IPS-18a (cell line): ENCODE results near the gene ZNF496.

Source experiments
- H3K27ac ChIP-seq: one replicate; pipeline ENCODE4 v1.5.1; 2013; ENCODE audit warnings: low read length
- H3K27me3 ChIP-seq: one replicate; pipeline ENCODE4 v1.6.1; 2013; ENCODE audit warnings: mild to moderate bottlenecking, low read length; ENCODE audit not compliant: control insufficient read depth, insufficient read depth
- H3K36me3 ChIP-seq: one replicate; pipeline ENCODE4 v1.6.1; 2013; ENCODE audit warnings: low read depth, low read length; ENCODE audit not compliant: control insufficient read depth
- H3K4me1 ChIP-seq: one replicate; pipeline ENCODE4 v1.6.1; 2013; ENCODE audit warnings: low read depth, low read length; ENCODE audit not compliant: control insufficient read depth
- H3K4me3 ChIP-seq: one replicate; pipeline ENCODE4 v1.5.1; 2013; ENCODE audit warnings: low read length
- H3K9ac ChIP-seq: one replicate; pipeline ENCODE4 v1.6.1; 2013; ENCODE audit warnings: mild to moderate bottlenecking, low read length, moderate library complexity
- H3K9me3 ChIP-seq: one replicate; pipeline ENCODE4 v1.6.1; 2013; ENCODE audit warnings: low read depth, low read length; ENCODE audit not compliant: control insufficient read depth

ZNF496 gene

GRCh38 chr1:247322849-247323586 lies 8.6 kb downstream of the ZNF496 start:
- Histone ChIP-seq H3K27me3 (no peaks in the 10 kb centered on the region), H3K4me3 (no peak overlapping the region), H3K27ac (no peak overlapping the region), H3K36me3 (peaks cover 77% of the 10 kb centered on the region), H3K9ac (no peak overlapping the region), H3K4me1 (peaks cover 18% of the 10 kb centered on the region), H3K9me3 (no peaks in the 10 kb centered on the region)

GRCh38 chr1:247322442-247322841 lies 9.2 kb downstream of the ZNF496 start:
- peaks cover 18% of the 10 kb centered on the region for H3K4me1 ChIP-seq
- no peak overlapping the region for H3K9ac ChIP-seq
- H3K9me3 ChIP-seq = no peaks in the 10 kb centered on the region
- peaks cover 76% of the 10 kb centered on the region for H3K36me3 ChIP-seq
- no peak overlapping the region for H3K4me3 ChIP-seq
- no peak overlapping the region for H3K27ac ChIP-seq
- no peaks in the 10 kb centered on the region for H3K27me3 ChIP-seq

DNA sequence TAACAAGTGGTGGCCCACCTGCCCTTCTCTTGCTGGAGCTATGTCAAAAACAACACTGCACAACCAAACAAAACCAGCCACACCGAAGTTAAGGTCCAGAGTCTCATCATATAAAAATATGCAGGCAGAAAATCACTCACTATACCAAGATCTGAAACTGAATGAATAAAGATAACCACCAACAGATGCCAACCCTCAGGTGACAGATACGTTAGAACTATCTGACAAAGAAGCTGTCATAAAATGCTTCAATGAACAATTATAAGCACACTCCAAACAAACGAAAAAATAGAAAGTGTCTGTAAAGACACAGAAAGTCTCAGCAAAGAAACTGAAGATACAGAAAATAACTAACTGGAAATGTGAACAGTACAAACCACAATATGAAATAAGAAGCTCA lies 14.0 kb downstream of the ZNF496 start:
- Histone ChIP-seq H3K9ac (no peak overlapping the region), H3K27ac (no peak overlapping the region), H3K36me3 (peaks cover 76% of the 10 kb centered on the region), H3K4me3 (no peak overlapping the region), H3K9me3 (no peaks in the 10 kb centered on the region), H3K4me1 (peaks cover 2% of the 10 kb centered on the region), H3K27me3 (no peaks in the 10 kb centered on the region)

GRCh38 chr1:247316590-247317197 lies 15.0 kb downstream of the ZNF496 start:
- Histone ChIP-seq H3K4me3 (no peak overlapping the region), H3K27ac (no peak overlapping the region), H3K9me3 (no peaks in the 10 kb centered on the region), H3K27me3 (no peaks in the 10 kb centered on the region), H3K36me3 (peaks cover 71% of the 10 kb centered on the region), H3K4me1 (no peaks in the 10 kb centered on the region), H3K9ac (no peak overlapping the region)

DNA sequence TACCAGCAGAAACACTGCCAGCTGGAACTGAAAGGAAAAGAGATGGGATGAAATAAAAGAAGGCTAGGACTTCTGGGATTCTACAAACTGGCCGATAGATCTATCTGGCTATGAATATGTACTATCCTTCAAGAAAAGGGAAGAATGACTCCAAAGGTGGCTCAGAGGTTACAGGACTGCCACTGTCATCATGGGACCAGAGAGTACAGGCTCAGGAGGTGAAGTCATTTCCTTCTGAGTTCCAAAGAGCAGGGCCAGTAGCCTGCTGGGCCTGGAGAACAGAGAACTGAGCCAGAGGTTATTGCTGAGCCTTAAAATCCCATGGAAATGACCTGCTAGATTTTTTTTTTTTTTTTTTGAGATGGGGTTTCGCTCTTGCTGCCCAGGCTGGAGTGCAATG lies 27.6 kb downstream of the ZNF496 start:
- Histone ChIP-seq H3K4me3 (no peak overlapping the region), H3K4me1 (peaks cover 6% of the 10 kb centered on the region), H3K36me3 (peaks cover 81% of the 10 kb centered on the region), H3K27me3 (no peaks in the 10 kb centered on the region), H3K9me3 (no peaks in the 10 kb centered on the region), H3K9ac (no peak overlapping the region), H3K27ac (no peak overlapping the region)

GRCh38 chr1:247303216-247303615 lies 28.5 kb downstream of the ZNF496 start:
- H3K4me3 ChIP-seq = no peak overlapping the region
- no peak overlapping the region for H3K9ac ChIP-seq
- H3K27ac ChIP-seq = no peak overlapping the region
- H3K36me3 ChIP-seq = peaks cover 74% of the 10 kb centered on the region
- H3K9me3 ChIP-seq = no peaks in the 10 kb centered on the region
- peaks cover 14% of the 10 kb centered on the region for H3K4me1 ChIP-seq
- H3K27me3 ChIP-seq = no peaks in the 10 kb centered on the region

DNA sequence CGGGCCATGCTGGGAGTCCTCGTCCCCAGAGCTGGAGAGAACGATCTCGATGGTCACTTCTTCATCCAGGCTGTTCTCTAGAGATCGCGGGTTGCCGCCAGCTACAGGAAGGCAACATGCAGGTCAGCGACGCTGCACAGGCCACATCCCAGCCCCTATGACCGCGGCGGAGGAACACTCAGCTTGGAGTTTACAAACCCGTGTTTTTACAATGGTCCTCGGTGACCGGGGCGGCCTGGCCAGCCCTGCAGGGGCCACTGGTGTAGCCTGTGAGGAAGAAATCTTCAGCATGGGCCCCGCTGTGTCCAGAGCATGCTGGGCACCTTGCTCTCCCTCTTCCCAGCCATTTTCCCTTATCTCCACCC lies 30.5 kb downstream of the ZNF496 start:
- H3K27ac ChIP-seq = no peak overlapping the region
- no peaks in the 10 kb centered on the region for H3K9me3 ChIP-seq
- H3K4me1 ChIP-seq = peaks cover 29% of the 10 kb centered on the region
- H3K4me3 ChIP-seq = no peak overlapping the region
- H3K9ac ChIP-seq = no peak overlapping the region
- peaks cover 56% of the 10 kb centered on the region for H3K36me3 ChIP-seq
- H3K27me3 ChIP-seq = no peaks in the 10 kb centered on the region

- Histone ChIP-seq H3K27me3 (no peaks in the 10 kb centered on the region), H3K4me3 (no peak overlapping the region), H3K4me1 (peaks cover 34% of the 10 kb centered on the region), H3K27ac (no peak overlapping the region), H3K9ac (no peak overlapping the region), H3K36me3 (peaks cover 56% of the 10 kb centered on the region), H3K9me3 (no peaks in the 10 kb centered on the region)
These were observed 31.0 kb downstream of the ZNF496 start for GRCh38 chr1:247300491-247301175.

DNA sequence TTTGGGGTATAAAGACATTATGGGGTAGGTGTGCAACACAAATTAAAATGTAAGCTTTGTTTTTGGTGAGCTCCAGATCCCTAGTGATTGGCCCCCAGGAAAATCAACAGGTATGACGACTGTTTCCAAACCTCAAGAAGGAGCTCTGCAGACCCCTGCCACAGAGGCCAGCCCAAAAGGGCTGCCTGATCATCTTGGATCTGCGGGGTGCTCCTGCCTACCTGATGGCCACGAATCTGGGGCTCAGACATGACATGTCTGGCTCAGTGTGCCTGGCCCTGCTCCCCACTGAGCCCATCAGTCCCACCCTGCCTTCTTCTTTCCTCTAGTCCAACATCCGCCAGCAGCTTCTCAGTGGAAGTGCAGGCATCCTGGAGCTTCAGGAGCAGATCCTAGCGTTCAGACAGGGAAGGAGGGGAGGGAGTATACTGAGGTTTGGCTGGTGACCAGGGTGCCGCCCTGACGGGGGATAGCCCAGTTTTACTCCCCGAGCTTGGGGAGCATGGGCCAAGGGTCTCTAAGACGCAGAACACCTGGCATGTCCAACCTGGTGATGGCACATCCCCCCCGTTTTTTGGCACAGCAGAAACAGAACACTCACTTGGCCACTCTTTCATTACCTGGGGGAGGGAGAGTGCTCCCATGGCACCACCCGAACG lies 31.8 kb downstream of the ZNF496 start:
- H3K9ac ChIP-seq = no peak overlapping the region
- H3K9me3 ChIP-seq = no peaks in the 10 kb centered on the region
- peaks cover 49% of the 10 kb centered on the region for H3K36me3 ChIP-seq
- peaks cover 42% of the 10 kb centered on the region for H3K4me1 ChIP-seq
- H3K27ac ChIP-seq = no peak overlapping the region
- no peak overlapping the region for H3K4me3 ChIP-seq
- H3K27me3 ChIP-seq = no peaks in the 10 kb centered on the region

- Histone ChIP-seq H3K4me3 (peak overlapping the region; percentile 26), H3K27ac (no peak overlapping the region), H3K36me3 (peaks cover 39% of the 10 kb centered on the region)
These were observed 33.0 kb downstream of the ZNF496 start for GRCh38 chr1:247298701-247299100.

DNA sequence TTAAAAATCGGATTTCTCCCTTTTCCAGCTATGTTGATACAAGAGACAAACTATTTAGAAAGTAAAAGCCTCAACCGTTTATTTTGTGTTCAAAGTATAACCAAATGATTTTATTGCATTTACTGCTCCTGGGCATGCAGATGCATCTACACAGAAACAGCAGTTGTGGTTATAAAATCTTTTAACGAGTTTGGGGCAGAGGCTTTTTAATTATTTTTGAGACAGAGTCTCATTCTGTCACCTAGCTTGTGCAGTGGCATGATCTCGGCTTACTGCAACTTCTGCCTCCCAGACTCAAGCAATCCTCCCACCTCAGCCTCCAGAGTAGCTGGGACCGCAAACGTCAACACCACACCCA lies 33.6 kb downstream of the ZNF496 start:
- no peak overlapping the region for H3K27ac ChIP-seq
- peaks cover 33% of the 10 kb centered on the region for H3K36me3 ChIP-seq
- H3K27me3 ChIP-seq = no peaks in the 10 kb centered on the region
- peaks cover 56% of the 10 kb centered on the region for H3K4me1 ChIP-seq
- H3K9ac ChIP-seq = no peak overlapping the region
- H3K9me3 ChIP-seq = no peaks in the 10 kb centered on the region
- H3K4me3 ChIP-seq = no peak overlapping the region

More at GRCh38 chr1:247298701-247299100, 33.0 kb downstream of the ZNF496 start:
- Histone ChIP-seq H3K4me1 (peaks cover 53% of the 10 kb centered on the region), H3K27me3 (no peaks in the 10 kb centered on the region), H3K9me3 (no peaks in the 10 kb centered on the region), H3K9ac (no peak overlapping the region)
